ENCODE measurements around the gene BORCS5. TPM values are rescaled to one million over a fixed set of nuclear protein-coding genes. Genes with fewer than 3 reads are reported as not detected.

Gene BORCS5
- total and polyA plus RNA-seq, 2 of the 8 experiments (the other 6 are each of a cell fraction or from before 2014, with no cell fraction given), result 8.3 to 17.4 TPM

DNA sequence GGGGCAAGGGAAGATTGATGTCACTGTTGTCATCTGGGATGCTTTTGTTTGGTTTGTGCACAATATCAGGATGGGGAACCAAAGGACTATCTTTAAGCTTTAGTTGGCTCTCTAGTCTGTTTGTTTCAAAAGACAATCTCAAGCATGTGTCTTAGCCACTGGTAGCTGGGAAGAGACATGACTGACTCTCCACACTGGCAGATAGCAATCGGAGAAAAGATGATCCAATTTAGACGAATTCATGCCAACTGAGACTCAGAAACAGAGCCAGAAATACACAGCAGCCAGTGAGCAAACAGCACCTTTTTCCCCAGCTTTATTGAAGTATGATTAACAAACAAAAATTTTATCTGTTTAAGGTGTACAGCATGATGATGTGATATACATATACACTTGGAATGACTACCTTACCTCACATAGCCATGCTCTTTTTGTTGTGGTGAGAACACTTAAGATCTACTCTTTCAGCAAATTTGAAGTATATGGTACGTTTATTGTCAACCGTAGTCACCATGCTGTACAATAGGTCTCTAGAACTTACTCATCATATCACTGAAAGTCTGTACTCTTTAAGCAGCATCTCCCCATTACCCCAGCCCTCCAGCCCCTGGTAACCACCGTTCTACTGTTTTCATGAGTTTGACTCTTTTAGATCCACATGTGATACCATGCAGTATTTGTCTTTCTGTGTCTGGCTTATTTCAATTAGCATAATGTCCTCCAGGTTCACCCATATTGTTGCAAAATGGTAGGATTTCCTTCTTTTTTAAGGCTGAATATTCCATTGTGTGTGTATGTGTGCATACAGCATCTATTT is 155.2 kb downstream of the BORCS5 start:
- no peak overlapping the region for H3K23ac ChIP-seq (ENCODE audit: insufficient read length)
- H3K9me3 ChIP-seq (ENCODE audit: insufficient read depth in 2 of 2, low read depth in 1 of 2, low read length in 1 of 2), result no peaks in the 10 kb centered on the region
- no peak overlapping the region for H2BK15ac ChIP-seq (ENCODE audit: low read length)
- H3K18ac ChIP-seq (ENCODE audit: extremely low read depth, low read length), result no peak overlapping the region
- peaks cover 0 to 6% (median 2%) of the 10 kb centered on the region in 4 experiments; a peak in 2 of 7 replicates for H3K4me1 ChIP-seq (replicated peaks in 1 of 4; ENCODE audit: control insufficient read depth in 3 of 4, insufficient read depth in 4 of 4, low read length in 3 of 4)
- H2AFZ ChIP-seq (ENCODE audit: low read length), result no peak overlapping the region
- H3K79me1 ChIP-seq (ENCODE audit: low read depth, low read length), result no peaks in the 10 kb centered on the region; the same call in 1 of the 2 replicates
- FAIRE-seq, result no peak
- H4K20me1 ChIP-seq (replicated peaks in 1 of 2; ENCODE audit: control insufficient read depth in 1 of 2, insufficient read depth in 2 of 2, low read length in 2 of 2), result peaks cover 5 to 6% of the 10 kb centered on the region in 2 experiments
- no peak overlapping the region for H3K56ac ChIP-seq (replicated peaks; ENCODE audit: insufficient read length, low read depth, low read length)
- no peak overlapping the region for H3K4me3 ChIP-seq (ENCODE audit: extremely low read depth in 1 of 4, insufficient read depth in 2 of 4, low read depth in 3 of 4, low read length in 4 of 4)
- no peak overlapping the region for H3K27ac ChIP-seq (ENCODE audit: low read depth, low read length)
- no peak overlapping the region for H4K8ac ChIP-seq (ENCODE audit: extremely low read depth, insufficient read depth, low read length)
- ChIA-PET CTCF (ENCODE audit: partially characterized antibody) (interaction anchor here (1.1 to 1.2 kb wide), 2 partner anchors 9 to 135 kb away, joined by 3 read pairs; no protein-coding TSS in a partner anchor), POLR2A (ENCODE audit: partially characterized antibody) (interaction anchor here (2.4 kb wide), 1 partner anchor 9 kb away, joined by 16 read pairs; no protein-coding TSS in a partner anchor)
- H3K4ac ChIP-seq (replicated peaks; ENCODE audit: insufficient read length, low read depth, low read length), result no peak overlapping the region
- no peak for DNase-seq (ENCODE audit: low read depth in 1 of 2, low spot score in 2 of 2)
- H2AK5ac ChIP-seq (ENCODE audit: low read depth, low read length), result no peak overlapping the region
- no peak for TF ChIP-seq KDM4A (IDR thresholded peaks at IDR 0.05; ENCODE audit: low read depth, low read length, severe bottlenecking)
- no peak for TF ChIP-seq RFX5 (IDR thresholded peaks at IDR 0.05; ENCODE audit: borderline replicate concordance, low read depth, low read length)
- peaks cover 0 to 14% (median 5%) of the 10 kb centered on the region in 4 experiments; a peak in 4 of 8 replicates for H3K36me3 ChIP-seq (ENCODE audit: control insufficient read depth in 2 of 4, insufficient read depth in 4 of 4, low read length in 3 of 4)
- H4K91ac ChIP-seq (replicated peaks; ENCODE audit: insufficient read length, low read length), result no peak overlapping the region
- WGBS, 2 experiments (ENCODE audit: extremely low coverage in 1 of 2, insufficient coverage in 1 of 2, insufficient read length in 1 of 2, insufficient replicate concordance in 2 of 2, low coverage in 1 of 2, low lambda C conversion rate in 2 of 2, missing lambda C conversion rate in 1 of 2), result 94% methylated on average over 5 of the region's 5 CpGs; no CpG with 5 or more reads in 1 of the 2 experiments
- H3K9ac ChIP-seq (replicated peaks in 1 of 4; ENCODE audit: extremely low read depth in 1 of 4, low read depth in 3 of 4, low read length in 3 of 4), result no peak overlapping the region
- H2BK5ac ChIP-seq (ENCODE audit: low read depth, low read length), result no peak overlapping the region
- H3K14ac ChIP-seq (ENCODE audit: insufficient read length), result no peak overlapping the region
- no peaks in the 10 kb centered on the region for H3K27me3 ChIP-seq (replicated peaks in 1 of 4; ENCODE audit: control insufficient read depth in 3 of 4, extremely low read depth in 1 of 4, insufficient read depth in 3 of 4, low read length in 3 of 4)
- H4K5ac ChIP-seq (ENCODE audit: insufficient read length, low read depth, low read length), result no peak overlapping the region
- H3K23me2 ChIP-seq (ENCODE audit: low read depth, low read length), result no peaks in the 10 kb centered on the region
- H2BK20ac ChIP-seq (ENCODE audit: low read length), result no peak overlapping the region
- H2BK12ac ChIP-seq (ENCODE audit: low read depth, low read length), result no peak overlapping the region
- no peak overlapping the region for H2BK120ac ChIP-seq (replicated peaks; ENCODE audit: low read depth, low read length)
- no peak overlapping the region for H3K4me2 ChIP-seq (ENCODE audit: insufficient read depth in 1 of 2, low read depth in 2 of 2, low read length in 2 of 2)
- peaks cover 0 to 80% of the 10 kb centered on the region in 2 experiments; a peak in 3 of 4 replicates for H3K79me2 ChIP-seq (ENCODE audit: control insufficient read depth in 1 of 2, insufficient read depth in 2 of 2, low read length in 2 of 2)
